ENCODE data around the gene TCP10L.

DNA sequence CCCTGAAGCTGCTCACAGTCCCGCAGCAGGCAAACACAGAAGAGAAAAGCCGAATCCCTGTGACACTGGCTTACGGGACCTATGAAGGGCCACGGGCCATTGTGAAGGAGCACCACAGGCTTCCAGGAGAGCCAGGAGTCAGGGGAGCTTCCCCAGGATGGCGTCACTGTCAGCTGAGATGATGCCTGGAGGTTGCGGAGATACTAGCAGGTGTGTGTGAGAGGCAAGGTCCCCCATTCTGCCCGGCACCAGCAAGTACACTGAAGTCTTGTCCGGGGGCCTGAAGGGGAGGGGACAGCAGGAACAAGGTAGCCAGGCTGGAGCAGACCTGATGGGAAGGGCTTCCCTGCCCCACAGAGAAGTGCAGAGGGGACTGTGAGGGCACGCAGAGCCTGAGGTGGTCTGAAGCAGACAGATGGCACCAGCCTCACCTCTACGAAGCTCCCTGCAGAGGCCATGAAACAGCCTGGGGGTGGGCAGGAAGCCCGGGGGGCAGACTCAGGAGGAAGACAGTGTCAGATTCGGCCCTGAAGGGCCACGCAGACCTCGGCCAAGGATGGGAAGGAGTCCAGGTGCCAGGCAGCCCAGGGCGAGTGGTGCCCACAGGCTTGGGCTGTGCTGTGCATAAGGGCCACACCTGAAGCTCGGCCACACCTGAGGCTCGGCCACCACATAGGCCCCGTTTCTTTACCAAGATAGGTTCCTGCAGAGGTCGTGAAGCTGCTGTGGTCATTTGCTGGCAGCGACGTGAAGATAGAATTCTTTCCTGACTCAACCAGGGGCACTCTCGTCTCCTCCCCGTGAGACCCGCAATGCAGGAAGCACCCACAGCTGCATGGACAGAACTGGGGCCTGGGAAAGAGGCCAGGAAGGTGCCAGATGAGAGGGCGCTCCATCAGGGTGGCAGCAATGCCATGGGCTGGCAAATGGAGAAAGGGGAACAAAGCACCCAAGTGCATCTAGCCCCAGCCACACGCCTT is 10.1 kb downstream of the TCP10L start:
- TF ChIP-seq POLR2A (IDR thresholded peaks at IDR 0.05; ENCODE audit: extremely low read depth, insufficient read length) (no peak), CTCF (IDR thresholded peaks at IDR 0.05; ENCODE audit: low read depth, low read length) (no peak), MYC (IDR thresholded peaks at IDR 0.05; ENCODE audit: low read depth, low read length) (no peak)
- TF ChIP-seq, protein P1, sequence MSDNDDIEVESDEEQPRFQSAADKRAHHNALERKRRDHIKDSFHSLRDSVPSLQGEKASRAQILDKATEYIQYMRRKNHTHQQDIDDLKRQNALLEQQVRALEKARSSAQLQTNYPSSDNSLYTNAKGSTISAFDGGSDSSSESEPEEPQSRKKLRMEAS (IDR thresholded peaks at IDR 0.05; ENCODE audit: low read depth, low read length) = no peak

All from NB4 (cell line).